GM19351 (cell line): ENCODE data around the gene NTM.

Source experiments
- ATAC-seq: cut with Tn5 transposase; IDR thresholded peaks from one replicate; pipeline ENCODE4 v1.9.1; 2021; ENCODE audit warnings: mild to moderate bottlenecking, moderate library complexity; ENCODE audit not compliant: unreplicated experiment

Gene NTM

GRCh38 chr11:131758726-131759125 is 388.3 kb downstream of the NTM start:
- ATAC-seq: no peak

- ATAC-seq: no peak
Measured at GRCh38 chr11:131759140-131759539, 388.7 kb downstream of the NTM start.

DNA sequence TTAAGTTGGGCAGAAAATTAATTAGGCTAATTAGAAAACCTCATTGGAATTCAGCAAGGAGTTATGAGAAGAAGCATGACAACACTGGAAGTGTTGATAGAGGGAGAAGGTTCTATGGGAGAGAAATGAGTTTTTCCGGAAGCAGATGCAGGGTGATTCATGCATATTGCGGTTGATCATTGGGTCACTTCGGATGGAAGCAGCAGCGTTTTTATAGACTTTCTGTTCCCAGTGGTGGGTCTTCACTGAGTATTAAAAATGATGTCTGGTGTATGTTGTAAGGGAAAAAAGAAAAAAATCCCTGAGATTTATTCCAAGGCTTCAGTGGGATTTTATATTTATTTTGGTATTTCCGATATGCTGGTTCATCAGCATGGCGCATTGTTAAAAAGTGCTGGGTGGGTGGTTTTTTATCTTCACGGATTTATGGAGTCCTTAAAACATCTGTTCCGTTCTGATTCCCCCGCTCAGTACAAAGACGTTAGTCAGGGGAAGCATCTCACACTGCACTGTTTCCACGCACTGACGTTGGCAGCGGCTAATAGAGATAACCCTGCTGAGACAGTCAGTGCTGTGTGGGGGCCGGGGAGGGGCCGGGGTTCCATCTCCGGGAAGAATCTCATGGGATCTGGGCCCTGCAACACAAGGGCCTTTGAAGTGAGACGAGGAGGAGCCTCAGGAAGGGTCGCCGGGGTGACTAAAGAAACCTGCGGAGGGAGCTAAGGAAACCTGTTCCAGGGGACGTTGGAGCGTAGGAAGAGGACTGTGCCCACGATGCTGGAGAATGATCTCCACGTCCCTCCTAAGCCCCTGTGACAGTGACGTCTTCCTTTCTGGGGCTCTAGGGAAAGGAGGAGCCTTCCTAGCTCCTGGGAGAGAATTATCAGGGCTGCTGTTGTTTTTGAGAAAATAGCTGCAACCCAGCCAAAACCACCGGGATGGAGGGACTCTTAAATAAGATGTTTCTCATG is 390.0 kb downstream of the NTM start:
- ATAC-seq: no peak

- ATAC-seq: no peak
Measured at GRCh38 chr11:131762346-131763110, 392.1 kb downstream of the NTM start.

DNA sequence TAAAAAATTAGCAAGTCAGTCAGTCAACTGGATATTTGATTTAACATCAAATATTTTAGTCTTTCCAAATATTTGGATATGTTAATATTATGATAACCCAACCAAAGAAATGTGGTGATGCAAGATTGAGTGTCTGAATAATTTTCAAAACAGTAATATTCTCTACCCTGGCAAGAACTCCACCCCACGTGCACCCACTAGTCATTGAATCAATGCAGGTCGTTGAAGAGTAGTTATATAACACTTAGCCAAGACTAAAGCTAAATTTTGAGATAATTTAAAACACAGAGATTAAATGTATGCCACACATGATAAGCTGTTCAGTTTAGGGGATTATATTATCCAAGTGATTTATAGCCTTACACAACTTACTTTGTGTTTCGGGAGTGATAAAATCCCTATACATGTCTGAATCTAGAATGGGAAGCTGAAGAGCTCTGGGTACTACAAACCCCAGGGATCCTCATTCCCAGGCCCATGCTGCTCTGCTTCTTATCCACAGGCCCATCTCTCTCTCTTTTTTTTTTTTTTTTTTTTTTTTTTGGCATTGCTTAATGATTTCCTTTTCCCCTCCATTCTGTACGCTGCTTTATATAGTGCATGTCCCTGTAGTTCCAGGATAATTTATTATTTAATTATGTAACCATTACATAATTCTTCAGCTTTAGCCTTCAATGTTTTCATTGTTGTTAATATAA is 392.9 kb downstream of the NTM start:
- ATAC-seq: no peak

DNA sequence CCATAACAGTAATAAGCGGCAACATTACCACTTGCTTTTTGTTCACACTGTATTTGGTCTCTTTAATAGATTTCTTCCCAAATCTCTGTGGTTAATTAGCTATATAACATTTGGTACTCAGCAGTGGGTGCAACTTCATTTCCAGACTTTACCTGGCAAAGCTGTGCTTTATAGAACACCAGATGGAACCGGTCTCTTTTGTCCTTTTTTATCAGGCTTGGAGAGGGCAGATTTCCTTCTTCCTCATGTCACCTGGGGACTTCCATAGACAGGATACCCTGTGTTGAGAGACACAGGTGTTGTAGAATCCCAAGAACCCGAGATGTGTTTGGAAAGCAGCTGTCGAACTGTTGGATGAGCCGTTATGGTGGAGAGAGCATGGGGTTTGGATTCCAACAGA is 393.7 kb downstream of the NTM start:
- no peak for ATAC-seq

DNA sequence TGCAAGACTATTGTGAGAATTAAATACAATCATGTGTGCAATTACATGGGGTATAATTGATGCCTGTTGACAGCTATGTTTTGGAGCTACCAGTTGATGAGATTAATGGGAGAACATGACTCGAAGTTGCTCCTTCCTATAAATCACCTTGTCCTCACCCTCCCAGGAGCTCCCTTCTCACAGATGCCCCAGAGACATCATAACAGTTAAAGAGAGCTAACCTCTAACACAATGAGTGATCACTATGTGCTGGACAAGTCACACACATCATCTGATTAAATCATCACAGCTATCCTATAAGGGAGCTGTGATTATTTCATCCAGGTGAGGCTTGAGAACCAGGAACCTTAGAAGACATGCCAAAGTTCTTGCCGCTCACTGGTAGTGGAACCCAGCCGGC is 394.2 kb downstream of the NTM start:
- no peak for ATAC-seq

GRCh38 chr11:131766637-131767036 is 396.2 kb downstream of the NTM start:
- ATAC-seq: no peak

DNA sequence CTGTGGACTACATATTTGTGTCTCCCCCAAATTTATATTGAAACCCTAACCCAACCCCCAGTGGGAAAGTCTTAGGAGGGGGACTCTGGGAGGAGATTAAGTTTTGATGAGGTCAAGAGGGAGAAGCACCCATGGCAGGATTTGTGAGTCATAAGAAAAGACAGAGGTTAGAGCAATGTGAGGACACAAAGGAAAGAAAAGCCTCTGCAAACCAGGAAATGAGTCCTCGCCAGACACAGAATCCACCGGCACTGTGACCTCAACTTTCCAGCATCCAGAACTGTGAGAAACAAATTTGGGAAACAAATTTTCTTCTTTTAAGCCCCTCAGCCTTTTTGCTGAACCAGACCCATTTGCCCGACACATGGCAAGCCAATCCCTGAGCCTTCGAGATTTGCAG is 397.0 kb downstream of the NTM start:
- ATAC-seq: no peak

DNA sequence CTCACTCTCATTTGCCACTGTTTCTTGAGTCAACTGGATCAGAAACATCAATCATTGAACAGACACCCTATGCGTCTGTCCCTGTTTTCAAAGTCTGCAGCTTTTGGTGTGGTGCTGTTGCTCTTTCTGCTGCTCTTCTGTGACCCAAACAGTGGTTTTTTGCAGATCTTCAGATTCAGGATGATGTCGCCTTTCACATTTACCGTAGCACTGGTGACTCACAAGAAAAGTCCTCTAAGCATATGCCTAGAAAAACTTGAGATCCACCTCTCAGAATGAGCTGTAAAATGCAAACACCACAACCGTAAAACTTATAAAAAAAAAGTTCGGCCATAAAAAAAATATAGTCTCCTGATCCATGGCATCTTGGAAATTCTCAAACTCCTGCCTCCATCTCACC is 400.4 kb downstream of the NTM start:
- no peak for ATAC-seq

- no peak for ATAC-seq
Measured at GRCh38 chr11:131771471-131771870, 401.1 kb downstream of the NTM start.

GRCh38 chr11:131773626-131774025 is 403.2 kb downstream of the NTM start:
- ATAC-seq: no peak

- ATAC-seq: no peak
Measured at GRCh38 chr11:131776211-131776610, 405.8 kb downstream of the NTM start.

DNA sequence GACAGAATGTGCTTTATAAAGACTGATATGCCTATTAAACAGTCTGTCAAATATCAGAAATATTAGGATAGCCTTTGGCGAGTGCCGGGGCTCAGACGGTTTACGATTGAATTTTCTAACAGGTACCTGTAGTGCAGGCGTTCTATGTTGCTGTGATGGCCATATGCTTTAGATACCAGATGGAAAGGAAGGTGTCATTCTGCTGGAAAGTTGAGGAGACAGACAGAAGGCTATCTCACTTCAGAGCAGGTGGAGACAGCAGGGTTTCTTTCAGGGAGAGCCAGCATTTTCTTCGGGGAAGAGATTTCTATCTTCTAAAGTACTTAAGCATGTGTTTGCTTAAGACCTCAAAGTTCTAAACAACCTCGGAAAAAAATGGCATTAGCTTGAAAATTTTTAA is 415.4 kb downstream of the NTM start:
- no peak for ATAC-seq

GRCh38 chr11:131787119-131787518 is 416.7 kb downstream of the NTM start:
- ATAC-seq: no peak

DNA sequence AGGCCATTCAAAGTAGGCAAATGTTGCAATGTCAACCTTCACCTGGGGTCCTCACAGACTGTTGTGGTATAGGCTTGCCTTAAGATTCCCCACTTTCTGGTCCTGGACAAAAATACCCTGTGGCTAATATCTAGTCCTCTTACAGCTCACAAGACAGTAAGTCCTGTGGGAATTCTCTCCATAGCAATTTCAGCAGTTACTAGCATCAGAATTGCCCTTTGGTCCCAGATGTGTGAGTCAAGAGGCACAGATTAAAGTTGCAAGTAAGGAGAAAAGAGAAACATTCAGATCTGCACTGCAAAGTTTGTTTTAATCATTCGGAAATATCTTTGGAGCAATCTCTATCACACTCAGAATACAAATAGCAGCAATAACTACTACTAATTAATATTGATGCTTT is 420.2 kb downstream of the NTM start:
- no peak for ATAC-seq

GRCh38 chr11:131792243-131792642 is 421.8 kb downstream of the NTM start:
- no peak for ATAC-seq

- ATAC-seq: no peak
Measured at GRCh38 chr11:131796089-131796488, 425.7 kb downstream of the NTM start.

GRCh38 chr11:131796541-131796940 is 426.1 kb downstream of the NTM start:
- no peak for ATAC-seq

- ATAC-seq: no peak
Measured at GRCh38 chr11:131800452-131800851, 430.0 kb downstream of the NTM start.

- ATAC-seq: no peak
Measured at GRCh38 chr11:131802440-131803115, 432.2 kb downstream of the NTM start.
